Mammary epithelial cell (primary cell): ENCODE measurements around the gene IL23R.

Source experiments
- CTCF ChIP-seq, 2 donors: IDR thresholded peaks in 1 of 2; conservative IDR thresholded peaks in 1 of 2; 2 replicates each; pipeline ENCODE4 v1.5.1; 2011 to 2012; ENCODE audit warnings: inconsistent platforms in 2 of 2, low read length in 2 of 2, mild to moderate bottlenecking in 2 of 2, control low read depth in 1 of 2, low read depth in 1 of 2; ENCODE audit not compliant: insufficient read depth in 1 of 2; ENCODE audit errors: extremely low read depth in 1 of 2
- EZH2 ChIP-seq: IDR thresholded peaks from 2 replicates; pipeline ENCODE4 v1.6.1; 2012; ENCODE audit warnings: low read length, inconsistent platforms, borderline replicate concordance

DNA sequence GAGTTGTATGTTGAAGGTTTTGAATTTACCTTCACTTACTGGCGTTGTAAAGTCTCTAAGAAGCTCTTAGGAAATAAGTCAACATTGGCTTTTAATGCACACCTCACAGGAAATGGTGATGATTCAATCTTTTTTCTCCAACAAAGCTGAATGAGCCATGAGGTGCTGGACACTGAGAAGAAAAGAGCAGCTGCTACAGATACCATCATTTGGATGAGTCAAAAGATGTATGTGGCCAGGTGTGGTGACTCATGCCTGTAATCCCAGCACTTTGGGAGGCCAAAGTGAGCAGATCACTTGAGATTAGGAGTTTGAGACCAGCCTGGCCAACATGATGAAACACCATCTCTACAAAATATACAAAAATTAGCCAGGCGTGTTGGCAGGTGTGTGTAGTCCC, 3.3 kb upstream of the IL23R start:
- TF ChIP-seq EZH2 (no peak), CTCF (conservative IDR thresholded peaks at IDR 0.05 in 1 of 2, IDR thresholded peaks at IDR 0.05 in 1 of 2; ENCODE audit: extremely low read depth in 1 of 2, insufficient read depth in 1 of 2, low read depth in 1 of 2, low read length in 2 of 2) (no peak)
